Right lobe of liver (tissue), 4 donors: ENCODE data around the gene ARHGAP29.

Experiments used
- POLR2A ChIP-seq: fragments of 450-650 bp; IDR thresholded peaks from one replicate; pipeline ENCODE4 v1.6.1; 2017; ENCODE audit warnings: antibody characterized with exemption, mild to moderate bottlenecking
- TF ChIP-seq, protein P1 (sequence below), 4 donors: fragments of 200-600 bp in 3 of 4; fragments of 450-650 bp in 1 of 4; IDR thresholded peaks; one replicate each; pipeline versions ENCODE4 v1.5.1 to v1.8.0; 2016 to 2022; ENCODE audit warnings: antibody characterized with exemption in 4 of 4, mild to moderate bottlenecking in 2 of 4
- donor health status: DM: no; HTN: no; CAD: no.
- donor health status: DM: no; HTN: no; CAD: no.
- donor health status: DM: no; HTN: yes; CAD: no.

DNA sequence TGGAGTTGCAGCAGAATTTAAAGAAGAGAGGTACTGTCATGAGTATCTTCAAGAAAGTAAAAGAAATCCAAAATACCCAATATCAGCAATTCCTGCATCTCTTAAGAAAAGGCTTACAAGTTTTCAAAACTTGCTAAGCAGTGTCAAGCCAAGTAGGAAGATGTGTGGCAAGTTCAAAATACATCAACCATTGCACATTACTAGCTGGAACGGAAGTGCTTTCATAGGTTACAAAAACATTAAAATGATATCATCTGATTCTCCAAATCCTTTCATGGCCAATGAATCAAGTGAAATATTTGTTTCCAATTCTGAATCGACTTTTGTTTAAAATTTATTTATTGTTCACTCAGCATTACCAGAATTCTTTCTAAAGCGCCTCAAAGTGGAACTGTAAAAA, 110.7 kb downstream of the ARHGAP29 start:
- TF ChIP-seq POLR2A = no peak
- TF ChIP-seq, protein P1, sequence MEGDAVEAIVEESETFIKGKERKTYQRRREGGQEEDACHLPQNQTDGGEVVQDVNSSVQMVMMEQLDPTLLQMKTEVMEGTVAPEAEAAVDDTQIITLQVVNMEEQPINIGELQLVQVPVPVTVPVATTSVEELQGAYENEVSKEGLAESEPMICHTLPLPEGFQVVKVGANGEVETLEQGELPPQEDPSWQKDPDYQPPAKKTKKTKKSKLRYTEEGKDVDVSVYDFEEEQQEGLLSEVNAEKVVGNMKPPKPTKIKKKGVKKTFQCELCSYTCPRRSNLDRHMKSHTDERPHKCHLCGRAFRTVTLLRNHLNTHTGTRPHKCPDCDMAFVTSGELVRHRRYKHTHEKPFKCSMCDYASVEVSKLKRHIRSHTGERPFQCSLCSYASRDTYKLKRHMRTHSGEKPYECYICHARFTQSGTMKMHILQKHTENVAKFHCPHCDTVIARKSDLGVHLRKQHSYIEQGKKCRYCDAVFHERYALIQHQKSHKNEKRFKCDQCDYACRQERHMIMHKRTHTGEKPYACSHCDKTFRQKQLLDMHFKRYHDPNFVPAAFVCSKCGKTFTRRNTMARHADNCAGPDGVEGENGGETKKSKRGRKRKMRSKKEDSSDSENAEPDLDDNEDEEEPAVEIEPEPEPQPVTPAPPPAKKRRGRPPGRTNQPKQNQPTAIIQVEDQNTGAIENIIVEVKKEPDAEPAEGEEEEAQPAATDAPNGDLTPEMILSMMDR (IDR thresholded peaks at IDR 0.05) = no peak
